Fibroblast of villous mesenchyme (primary cell): ENCODE results near the gene CMIP. TPM values are rescaled to one million over a fixed set of nuclear protein-coding genes. Genes with fewer than 3 reads are reported as not detected.
A peak's percentile ranks its signal among the peaks of the same experiment; 100 is the strongest.
"Not testable (repeated sequence)": the region's sequence is repeated elsewhere in the genome, so short reads cannot be mapped to it uniquely, and the experiment has no call there.

ENCODE experiments used
- DNase-seq: peaks from one replicate; pipeline ENCODE4 v3.0.0-alpha.2; 2010; ENCODE audit warnings: low read depth
- H3K4me3 ChIP-seq: 2 replicates; pipeline ENCODE4 v1.5.1; 2011; ENCODE audit warnings: low read depth, mild to moderate bottlenecking, low read length
- total RNA-seq: library from RNA; depleted of rRNA; stranded (reverse); fragments of >200 nt; gene quantifications from 2 replicates; pipeline ENCODE4 v1.2.3, GENCODE V29; 2012
- TF ChIP-seq, protein P1 (sequence below): IDR thresholded peaks from 2 replicates; pipeline ENCODE4 v1.5.1; 2012; ENCODE audit warnings: low read depth, mild to moderate bottlenecking, low read length; ENCODE audit not compliant: insufficient read depth

CMIP gene
- total RNA-seq, 1 donor = 7.8 TPM

DNA sequence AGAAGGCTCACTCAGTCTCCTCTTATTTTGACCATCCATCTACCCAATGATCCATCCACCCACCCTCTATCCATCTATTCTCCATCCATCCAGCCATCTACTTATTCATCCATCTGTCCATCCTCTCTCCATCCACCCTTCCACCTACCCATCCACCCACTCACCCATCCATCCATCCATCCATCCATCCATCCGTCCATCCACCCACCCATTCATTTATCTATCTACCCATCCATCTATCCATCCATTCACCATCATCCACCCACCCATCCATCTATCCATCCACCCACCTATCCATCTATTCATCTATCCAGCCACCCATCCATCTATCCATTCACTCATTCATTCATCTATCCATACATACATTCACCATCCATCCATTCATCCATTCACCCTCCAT, 288.7 kb downstream of the CMIP start:
- no peak for DNase-seq
- TF ChIP-seq, protein P1, sequence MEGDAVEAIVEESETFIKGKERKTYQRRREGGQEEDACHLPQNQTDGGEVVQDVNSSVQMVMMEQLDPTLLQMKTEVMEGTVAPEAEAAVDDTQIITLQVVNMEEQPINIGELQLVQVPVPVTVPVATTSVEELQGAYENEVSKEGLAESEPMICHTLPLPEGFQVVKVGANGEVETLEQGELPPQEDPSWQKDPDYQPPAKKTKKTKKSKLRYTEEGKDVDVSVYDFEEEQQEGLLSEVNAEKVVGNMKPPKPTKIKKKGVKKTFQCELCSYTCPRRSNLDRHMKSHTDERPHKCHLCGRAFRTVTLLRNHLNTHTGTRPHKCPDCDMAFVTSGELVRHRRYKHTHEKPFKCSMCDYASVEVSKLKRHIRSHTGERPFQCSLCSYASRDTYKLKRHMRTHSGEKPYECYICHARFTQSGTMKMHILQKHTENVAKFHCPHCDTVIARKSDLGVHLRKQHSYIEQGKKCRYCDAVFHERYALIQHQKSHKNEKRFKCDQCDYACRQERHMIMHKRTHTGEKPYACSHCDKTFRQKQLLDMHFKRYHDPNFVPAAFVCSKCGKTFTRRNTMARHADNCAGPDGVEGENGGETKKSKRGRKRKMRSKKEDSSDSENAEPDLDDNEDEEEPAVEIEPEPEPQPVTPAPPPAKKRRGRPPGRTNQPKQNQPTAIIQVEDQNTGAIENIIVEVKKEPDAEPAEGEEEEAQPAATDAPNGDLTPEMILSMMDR = no peak
- no peak overlapping the region for H3K4me3 ChIP-seq

DNA sequence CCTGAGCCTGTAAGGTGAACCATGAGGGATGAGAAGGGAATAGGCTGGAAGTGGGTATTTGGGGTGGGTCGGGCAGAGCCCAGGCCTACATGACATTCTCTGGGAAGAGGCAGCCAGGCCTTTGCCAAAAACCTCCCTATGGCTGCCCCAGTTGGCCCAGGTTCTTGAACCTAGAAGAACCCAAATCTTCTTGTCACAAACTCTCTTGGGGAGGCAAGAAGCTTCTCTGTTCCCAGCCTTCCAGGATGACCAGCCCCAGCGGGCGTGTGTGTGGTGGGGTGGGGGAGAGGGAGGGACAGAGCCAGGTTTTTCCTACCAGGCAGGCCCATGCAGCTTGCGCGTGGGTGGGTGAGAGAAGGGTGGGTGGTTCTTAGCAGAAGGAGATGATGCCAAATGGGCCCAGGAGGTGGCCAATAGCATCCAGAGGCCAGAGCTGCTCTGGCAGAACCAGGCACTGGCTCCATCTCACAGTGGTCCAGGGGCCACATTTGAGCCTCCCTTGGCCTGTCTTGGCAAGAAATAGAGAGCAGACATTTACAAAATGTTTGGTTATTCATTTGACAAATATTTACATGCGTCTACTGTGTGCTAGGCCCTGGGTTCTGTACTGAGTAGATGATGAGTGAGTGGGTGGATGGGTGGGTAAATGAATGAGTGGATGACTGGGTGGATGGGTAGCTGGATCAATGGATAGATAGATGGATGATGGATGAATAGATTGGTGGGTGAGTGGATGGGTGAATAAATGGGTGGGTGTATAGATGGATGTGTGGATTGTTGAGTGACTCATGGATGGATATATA, 290.2 kb downstream of the CMIP start:
- no peak for DNase-seq

DNA sequence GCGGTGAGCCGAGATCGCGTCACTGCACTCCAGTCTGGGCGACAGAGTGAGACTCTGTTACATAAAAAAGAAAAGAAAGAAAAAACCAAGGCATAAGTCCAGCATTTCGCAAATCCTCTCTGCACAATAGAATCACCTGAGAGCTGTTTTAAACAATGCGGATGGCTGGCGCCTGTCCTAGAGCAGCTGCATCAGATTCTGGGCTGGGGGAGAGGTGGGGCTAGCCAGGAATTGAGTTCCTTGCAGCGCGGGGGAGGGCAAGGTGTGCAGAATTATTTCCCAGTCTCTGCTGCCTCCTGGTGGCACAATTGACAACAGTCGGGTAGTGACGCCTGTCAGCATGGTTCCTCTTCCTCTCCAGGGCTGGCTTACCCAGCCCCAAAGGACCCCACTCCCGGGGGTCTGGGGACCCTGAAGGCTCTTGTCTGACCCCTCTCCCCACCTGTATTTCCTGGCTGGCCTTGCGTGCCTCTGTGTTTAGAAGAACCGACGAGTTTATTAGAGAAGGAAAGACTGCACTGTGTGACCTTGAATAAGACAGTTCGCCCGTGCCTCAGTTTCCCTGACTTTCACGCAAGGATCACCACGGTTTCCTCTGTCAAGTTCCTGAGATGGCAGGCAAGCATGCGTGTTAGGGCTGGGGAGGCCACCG, 293.4 kb downstream of the CMIP start:
- peak; percentile 60 for DNase-seq
- TF ChIP-seq, protein P1 = peak; percentile 86
- H3K4me3 ChIP-seq = peak overlapping the region; percentile 41

More for the DNA sequence above, 290.2 kb downstream of the CMIP start:
- TF ChIP-seq, protein P1 = no peak
- no peak overlapping the region for H3K4me3 ChIP-seq

DNA sequence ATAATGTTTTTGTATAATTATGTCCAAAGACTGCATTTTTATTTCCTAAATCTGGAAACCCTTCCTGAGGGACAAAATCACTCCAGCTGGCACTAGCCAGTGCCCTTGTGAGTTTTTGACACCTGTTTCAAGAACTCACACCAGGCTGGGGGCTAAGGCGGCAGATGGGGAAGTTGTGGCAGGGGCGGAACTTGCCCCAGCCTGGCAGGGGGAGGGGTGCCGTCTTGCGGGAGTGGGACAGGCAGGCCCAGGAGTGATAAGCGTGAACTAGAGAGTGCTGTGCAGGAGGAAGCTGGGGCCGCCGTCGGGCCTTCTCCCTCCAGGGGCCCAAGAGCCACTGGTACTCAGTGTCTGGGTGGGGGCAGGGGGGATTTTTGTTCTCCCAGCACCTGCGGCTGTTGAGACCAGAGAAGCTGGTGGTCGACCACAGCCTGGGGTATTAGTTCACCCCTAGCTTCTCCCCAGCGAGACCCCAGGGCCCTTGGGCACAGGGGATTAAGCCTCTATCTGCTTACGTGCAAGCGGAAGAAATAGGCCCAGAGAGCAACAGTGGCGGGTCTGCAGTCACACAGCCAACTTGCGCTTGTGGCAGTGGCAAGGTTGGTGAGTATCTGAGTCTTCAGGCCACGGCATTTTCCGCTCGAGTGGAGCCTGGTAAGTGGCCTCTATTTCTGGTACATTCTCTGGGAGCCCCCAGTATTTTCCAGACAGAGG, 294.3 kb downstream of the CMIP start:
- TF ChIP-seq, protein P1 = no peak
- DNase-seq = no peak

DNA sequence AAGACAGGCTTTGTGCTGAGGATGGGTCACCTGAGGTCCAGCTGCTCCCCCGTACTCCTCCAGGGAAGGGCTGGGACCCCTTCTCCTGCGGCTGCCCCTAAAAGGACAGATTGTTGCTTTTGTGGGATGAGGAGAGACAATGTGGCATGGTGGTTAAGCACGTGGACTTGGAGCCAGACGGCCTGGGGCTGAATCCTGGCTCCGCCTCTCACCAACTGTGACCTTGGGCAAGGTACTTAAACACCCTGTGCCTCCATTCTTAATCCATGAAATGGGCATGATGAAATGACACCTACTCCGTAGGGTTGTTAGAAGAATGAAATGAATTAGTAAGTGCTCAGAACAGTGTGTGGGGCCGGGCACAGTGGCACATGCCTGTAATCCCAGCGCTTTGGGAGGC, 294.9 kb downstream of the CMIP start:
- no peak for DNase-seq
- H3K4me3 ChIP-seq = no peak overlapping the region
- TF ChIP-seq, protein P1 = no peak

More for the DNA sequence above, 294.3 kb downstream of the CMIP start:
- no peak overlapping the region for H3K4me3 ChIP-seq

DNA sequence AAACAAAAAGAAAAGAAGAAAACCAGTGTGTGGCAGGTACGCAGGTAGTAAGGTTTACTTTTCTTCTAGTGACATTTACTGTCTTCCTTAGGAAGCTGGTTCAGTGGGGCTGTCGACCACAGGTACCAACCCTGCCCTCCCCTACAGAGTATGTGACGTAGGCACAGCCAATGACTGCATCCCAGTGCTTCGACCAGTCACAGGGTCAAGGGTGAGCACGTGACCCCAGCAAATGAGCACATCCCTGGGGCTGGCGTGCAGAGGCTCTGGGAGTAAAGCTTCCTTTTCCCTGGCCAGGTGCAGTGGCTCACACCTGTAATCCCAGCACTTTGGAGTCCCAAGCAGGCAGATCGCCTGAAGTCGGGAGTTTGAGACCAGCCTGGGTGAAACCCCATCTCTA, 295.6 kb downstream of the CMIP start:
- TF ChIP-seq, protein P1 = no peak
- DNase-seq = no peak
- H3K4me3 ChIP-seq = no peak overlapping the region

DNA sequence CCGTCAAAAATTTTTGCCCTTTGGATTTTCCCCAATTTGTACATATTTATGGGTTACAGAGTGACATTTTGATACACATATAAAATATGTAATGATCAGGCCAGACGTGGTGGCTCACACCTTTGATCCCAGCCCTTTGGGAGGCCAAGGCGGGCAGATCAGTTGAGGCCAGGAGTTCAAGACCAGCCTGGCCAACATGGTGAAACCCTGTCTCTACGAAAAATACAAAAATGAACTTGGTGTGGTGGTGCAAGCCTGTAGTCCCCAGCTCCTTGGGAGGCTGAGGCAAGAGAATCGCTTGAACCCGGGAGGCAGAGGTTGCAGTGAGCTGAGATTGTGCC, 296.8 kb downstream of the CMIP start:
- not testable (repeated sequence) for DNase-seq, H3K4me3 ChIP-seq
